ENCODE measurements around the gene IFNL1.
"Not testable (repeated sequence)": the region's sequence is repeated elsewhere in the genome, so short reads cannot be mapped to it uniquely, and the experiment has no call there.

The IFNL1 gene

DNA sequence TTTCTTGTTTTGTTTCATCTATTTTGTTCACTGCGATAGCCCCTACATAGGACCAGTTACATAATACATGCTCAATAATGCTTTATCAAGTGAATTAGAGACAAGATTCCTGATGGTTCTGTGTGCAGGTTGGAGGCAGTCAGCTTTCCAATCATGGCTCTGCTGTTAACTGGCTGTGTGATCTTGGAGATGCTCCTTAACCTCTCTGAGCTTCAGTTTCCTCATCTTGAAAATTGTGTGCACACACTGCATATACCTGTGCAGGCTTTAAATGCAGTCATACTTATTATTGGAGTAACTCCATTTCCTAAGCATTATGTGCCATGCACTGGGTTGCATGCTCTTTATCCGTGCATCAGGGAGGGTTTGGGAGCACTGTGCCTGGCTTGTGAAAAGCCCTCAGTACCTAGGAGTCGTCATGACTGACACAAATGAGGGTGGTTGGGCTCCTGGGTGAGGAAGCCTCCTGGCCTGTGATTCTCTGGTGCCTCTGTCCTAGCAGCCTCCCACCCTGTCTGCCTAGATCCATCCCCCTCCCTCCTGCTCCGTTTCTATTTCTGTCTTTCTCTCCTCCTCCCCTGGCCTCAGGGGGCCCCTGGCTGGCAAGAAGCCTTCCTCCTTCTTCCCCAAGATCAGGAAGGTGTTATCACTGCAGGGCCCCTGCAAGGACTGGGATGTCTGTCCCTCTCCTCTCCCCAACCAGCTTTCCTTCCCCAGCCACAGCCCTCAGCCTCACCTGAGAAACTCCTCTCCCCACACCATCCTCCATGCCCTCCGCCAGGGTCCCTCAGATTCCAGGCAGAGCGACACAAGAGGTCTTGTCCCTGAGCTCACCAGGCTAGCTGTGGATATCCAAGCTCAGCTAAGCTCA lies 8.7 kb downstream of the IFNL1 start:
- H3K4me3 ChIP-seq (ENCODE audit: low read depth, low read length) = no peak overlapping the region
- TF ChIP-seq, protein P1, sequence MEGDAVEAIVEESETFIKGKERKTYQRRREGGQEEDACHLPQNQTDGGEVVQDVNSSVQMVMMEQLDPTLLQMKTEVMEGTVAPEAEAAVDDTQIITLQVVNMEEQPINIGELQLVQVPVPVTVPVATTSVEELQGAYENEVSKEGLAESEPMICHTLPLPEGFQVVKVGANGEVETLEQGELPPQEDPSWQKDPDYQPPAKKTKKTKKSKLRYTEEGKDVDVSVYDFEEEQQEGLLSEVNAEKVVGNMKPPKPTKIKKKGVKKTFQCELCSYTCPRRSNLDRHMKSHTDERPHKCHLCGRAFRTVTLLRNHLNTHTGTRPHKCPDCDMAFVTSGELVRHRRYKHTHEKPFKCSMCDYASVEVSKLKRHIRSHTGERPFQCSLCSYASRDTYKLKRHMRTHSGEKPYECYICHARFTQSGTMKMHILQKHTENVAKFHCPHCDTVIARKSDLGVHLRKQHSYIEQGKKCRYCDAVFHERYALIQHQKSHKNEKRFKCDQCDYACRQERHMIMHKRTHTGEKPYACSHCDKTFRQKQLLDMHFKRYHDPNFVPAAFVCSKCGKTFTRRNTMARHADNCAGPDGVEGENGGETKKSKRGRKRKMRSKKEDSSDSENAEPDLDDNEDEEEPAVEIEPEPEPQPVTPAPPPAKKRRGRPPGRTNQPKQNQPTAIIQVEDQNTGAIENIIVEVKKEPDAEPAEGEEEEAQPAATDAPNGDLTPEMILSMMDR (IDR thresholded peaks at IDR 0.05; ENCODE audit: borderline replicate concordance, insufficient read depth, low read depth, low read length) = no peak

DNA sequence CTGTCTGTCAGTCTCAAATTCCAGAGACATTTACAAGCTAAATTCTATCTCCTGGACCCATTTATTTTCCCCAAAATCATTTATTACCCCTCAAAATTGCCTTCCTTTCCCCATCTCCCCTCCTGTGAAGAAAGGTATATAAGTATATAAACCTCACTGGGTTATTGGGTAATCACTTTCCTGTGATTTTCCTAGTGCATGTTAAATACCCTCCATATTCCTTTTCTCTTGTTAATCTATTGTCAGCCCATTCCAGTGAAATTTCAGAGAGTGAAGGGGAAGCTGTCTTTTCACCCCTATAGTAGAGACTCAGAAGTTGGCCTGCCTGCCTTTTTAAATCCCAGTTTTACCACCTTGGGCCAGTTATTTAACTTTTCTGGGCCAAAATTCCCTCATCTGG lies 9.9 kb downstream of the IFNL1 start:
- H3K4me3 ChIP-seq (ENCODE audit: low read depth, low read length) = no peak overlapping the region
- TF ChIP-seq, protein P1 (IDR thresholded peaks at IDR 0.05; ENCODE audit: borderline replicate concordance, insufficient read depth, low read depth, low read length) = no peak

DNA sequence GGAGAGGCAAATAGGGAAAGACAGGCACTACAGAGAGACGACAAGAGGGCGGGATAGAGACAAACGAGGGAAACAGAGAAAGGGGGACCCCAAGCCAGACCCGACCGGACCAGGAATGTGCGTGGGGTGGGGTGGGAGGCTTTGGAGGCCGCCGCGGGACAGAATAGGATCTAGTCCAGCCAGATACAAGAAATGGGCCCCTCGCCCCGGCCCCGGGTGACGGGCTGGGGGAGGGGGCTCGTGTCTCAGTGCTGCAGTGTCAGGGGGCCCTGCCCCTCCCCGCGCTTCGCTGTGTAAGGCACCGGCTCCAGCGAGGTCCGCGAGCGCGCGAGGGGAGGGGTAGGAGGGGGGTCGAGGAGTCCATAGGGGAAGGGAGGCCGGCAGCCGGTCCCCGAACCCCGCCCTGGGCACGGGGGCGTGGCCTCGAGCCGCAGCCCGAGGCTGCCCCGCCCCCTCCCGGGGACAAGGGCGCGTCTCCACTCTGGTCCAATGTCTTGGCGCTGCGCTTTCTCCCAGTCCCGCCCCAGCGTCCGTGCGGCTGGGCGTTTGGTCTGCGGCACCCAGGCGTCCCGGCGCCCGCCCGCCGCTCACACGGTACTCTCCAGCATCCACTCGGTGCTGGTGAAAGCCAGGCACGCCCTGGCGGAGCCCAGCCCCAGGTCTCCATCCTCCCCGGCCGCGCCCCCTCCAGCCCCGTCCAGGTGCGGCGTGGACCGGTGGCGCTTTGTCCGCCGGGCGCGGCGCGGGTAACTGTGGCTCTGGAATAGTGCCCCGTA lies 11.0 kb downstream of the IFNL1 start:
- H3K4me3 ChIP-seq (ENCODE audit: low read depth, low read length) = no peak overlapping the region
- TF ChIP-seq, protein P1 (IDR thresholded peaks at IDR 0.05; ENCODE audit: borderline replicate concordance, insufficient read depth, low read depth, low read length) = no peak

GRCh38 chr19:39307822-39308530 lies 11.8 kb downstream of the IFNL1 start:
- H3K4me3 ChIP-seq (ENCODE audit: low read depth, low read length) = no peak overlapping the region

GRCh38 chr19:39308531-39309304 lies 12.5 kb downstream of the IFNL1 start:
- H3K4me3 ChIP-seq (ENCODE audit: low read depth, low read length) = no peak overlapping the region
- TF ChIP-seq, protein P1 (IDR thresholded peaks at IDR 0.05; ENCODE audit: borderline replicate concordance, insufficient read depth, low read depth, low read length) = no peak

More at GRCh38 chr19:39307822-39308530, 11.8 kb downstream of the IFNL1 start:
- TF ChIP-seq, protein P1 (IDR thresholded peaks at IDR 0.05; ENCODE audit: borderline replicate concordance, insufficient read depth, low read depth, low read length) = no peak

GRCh38 chr19:39309305-39309670 lies 13.1 kb downstream of the IFNL1 start:
- H3K4me3 ChIP-seq (ENCODE audit: low read depth, low read length) = not testable (repeated sequence)
